GM12891 (cell line): Measurements from ENCODE around the gene CENPL. TPM values are rescaled to one million over a fixed set of nuclear protein-coding genes. Genes with fewer than 3 reads are reported as not detected.

ENCODE experiments used
- DNase-seq: peaks from one replicate; pipeline ENCODE4 v3.0.0; 2011; ENCODE audit warnings: low spot score; ENCODE audit not compliant: insufficient read length
- FAIRE-seq: peaks from 2 replicates; lab custom pipeline; 2011; peaks lifted over from hg19 to GRCh38; lab: Jason Lieb, UNC
- PAX5 ChIP-seq: IDR thresholded peaks from 2 replicates; pipeline ENCODE4 v1.6.1; 2011; ENCODE audit warnings: low read length, moderate library complexity, mild to moderate bottlenecking; ENCODE audit not compliant: insufficient read depth, severe bottlenecking
- POLR2A ChIP-seq: IDR thresholded peaks from 2 replicates; pipeline ENCODE4 v1.6.1; 2011; ENCODE audit warnings: low read depth, low read length, control low read depth
- POLR2AphosphoS5 ChIP-seq: IDR thresholded peaks from 2 replicates; pipeline ENCODE4 v1.6.1; 2011; ENCODE audit warnings: low read depth, low read length, control low read depth
- POU2F2 ChIP-seq: IDR thresholded peaks from 2 replicates; pipeline ENCODE4 v1.6.1; 2011; ENCODE audit warnings: low read depth, mild to moderate bottlenecking, control low read depth, low read length, moderate library complexity
- SPI1 ChIP-seq: IDR thresholded peaks from 2 replicates; pipeline ENCODE4 v1.6.1; 2011; ENCODE audit warnings: low read depth, low read length, control low read depth
- TAF1 ChIP-seq: IDR thresholded peaks from 2 replicates; pipeline ENCODE4 v1.6.1; 2011; ENCODE audit warnings: low read depth, low read length, control low read depth
- polyA plus RNA-seq: library from polyadenylated mRNA; unstranded; fragments of >200 nt; gene quantifications from one replicate; pipeline ENCODE4 v1.2.1, GENCODE V29; 2012; ENCODE audit warnings: low read depth, missing spikeins, inconsistent platforms; ENCODE audit not compliant: missing spikeins

Gene CENPL, protein sequence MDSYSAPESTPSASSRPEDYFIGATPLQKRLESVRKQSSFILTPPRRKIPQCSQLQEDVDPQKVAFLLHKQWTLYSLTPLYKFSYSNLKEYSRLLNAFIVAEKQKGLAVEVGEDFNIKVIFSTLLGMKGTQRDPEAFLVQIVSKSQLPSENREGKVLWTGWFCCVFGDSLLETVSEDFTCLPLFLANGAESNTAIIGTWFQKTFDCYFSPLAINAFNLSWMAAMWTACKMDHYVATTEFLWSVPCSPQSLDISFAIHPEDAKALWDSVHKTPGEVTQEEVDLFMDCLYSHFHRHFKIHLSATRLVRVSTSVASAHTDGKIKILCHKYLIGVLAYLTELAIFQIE
- polyA plus RNA-seq: 7.6 TPM

- DNase-seq: peak; percentile 61
- peak; percentile 76; the same call in 1 of the 2 replicates for TF ChIP-seq POLR2AphosphoS5
- no peak for TF ChIP-seq SPI1
- TF ChIP-seq POU2F2: peak; percentile 65
- peak; percentile 79 for TF ChIP-seq POLR2A
- no peak for TF ChIP-seq PAX5
- peak; percentile 75 for TF ChIP-seq TAF1
- FAIRE-seq: peak; percentile 90
Observed at GRCh38 chr1:173824315-173825081, at the start of gene CENPL, which contains the start of gene DARS2. Gene CENPL, minus strand, starts transcription at chr1:173824883. Its CDS starts 13,584 bp downstream, at chr1:173811299. Gene DARS2, plus strand, starts transcription at chr1:173824673. Its CDS starts 557 bp downstream, at chr1:173825230.

- FAIRE-seq: no peak
- TF ChIP-seq POU2F2 (no peak), POLR2A (no peak), TAF1 (no peak), SPI1 (no peak), POLR2AphosphoS5 (no peak), PAX5 (no peak)
- DNase-seq: no peak
Observed at GRCh38 chr1:173871500-173871899, 46.8 kb upstream of the CENPL start.

- DNase-seq (no peak), FAIRE-seq (peak; percentile 55)
- TF ChIP-seq POLR2A (no peak), POU2F2 (no peak), PAX5 (no peak)
Observed at GRCh38 chr1:173871091-173871490, 46.4 kb upstream of the CENPL start.

GRCh38 chr1:173870252-173871075 is 45.8 kb upstream of the CENPL start:
- TF ChIP-seq TAF1: peak; percentile 60; the same call in 1 of the 2 replicates
- no peak for TF ChIP-seq SPI1
- no peak for TF ChIP-seq POU2F2
- TF ChIP-seq POLR2AphosphoS5: no peak
- no peak for TF ChIP-seq PAX5
- TF ChIP-seq POLR2A: 0 out of 2 replicates have a peak, but pooled peaks have one; percentile 21
- FAIRE-seq (peak; percentile 59), DNase-seq (peak; percentile 35)

- FAIRE-seq: peak; percentile 52
- TF ChIP-seq TAF1 (no peak), SPI1 (peak; percentile 43)
Observed at GRCh38 chr1:173869021-173869359, 44.3 kb upstream of the CENPL start.

GRCh38 chr1:173868266-173869020 is 43.8 kb upstream of the CENPL start, which contains the start of gene ZBTB37:
Gene ZBTB37, plus strand, starts transcription at chr1:173868380. Its CDS starts 1,846 bp downstream, at chr1:173870226.
- DNase-seq (peak; percentile 64), FAIRE-seq (no peak)
- no peak for TF ChIP-seq POLR2AphosphoS5
- TF ChIP-seq SPI1: peak; percentile 20; the same call in 1 of the 2 replicates
- TF ChIP-seq PAX5: no peak
- peak; percentile 68; the same call in 1 of the 2 replicates for TF ChIP-seq POU2F2
- peak; percentile 32; the same call in 1 of the 2 replicates for TF ChIP-seq TAF1
- TF ChIP-seq POLR2A: no peak

More at GRCh38 chr1:173869021-173869359, 44.3 kb upstream of the CENPL start:
- DNase-seq: no peak

DNA sequence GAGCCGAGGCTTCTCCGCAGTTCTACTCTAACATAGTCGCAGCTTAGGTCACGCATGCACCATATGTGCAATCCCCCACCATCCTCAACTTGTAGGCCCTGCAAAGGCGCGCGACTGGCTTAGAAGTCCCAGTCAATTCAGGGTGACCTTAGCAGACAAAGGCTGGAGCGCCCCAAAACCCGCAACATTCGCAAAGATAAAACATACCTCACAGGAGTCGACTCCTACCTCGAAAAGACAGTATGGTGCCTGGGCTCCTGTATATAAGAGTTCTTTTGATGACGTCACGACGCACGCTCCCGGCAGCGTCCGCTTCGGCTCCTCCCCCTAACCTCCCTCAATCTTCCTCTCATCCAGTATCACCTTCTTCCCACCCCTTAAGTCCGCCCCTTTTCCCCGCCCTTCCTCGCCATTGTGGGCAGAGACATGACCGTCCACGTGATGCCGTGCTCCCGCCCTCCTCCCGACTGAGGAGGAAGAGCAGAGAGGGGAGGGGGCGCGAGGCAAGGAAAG is 43.1 kb upstream of the CENPL start, which contains the start of gene GAS5:
TSS of gene GAS5 (minus strand) at position 237 of the 513 bp plus-strand sequence.
- DNase-seq (peak; percentile 61), FAIRE-seq (peak; percentile 96)
- no peak for TF ChIP-seq SPI1
- peak; percentile 100 for TF ChIP-seq POLR2AphosphoS5
- peak; percentile 100 for TF ChIP-seq POLR2A
- peak; percentile 97 for TF ChIP-seq POU2F2
- TF ChIP-seq TAF1: peak; percentile 99
- peak; percentile 18 for TF ChIP-seq PAX5

GRCh38 chr1:173867141-173867752 is 42.6 kb upstream of the CENPL start:
- DNase-seq: no peak
- TF ChIP-seq SPI1 (no peak), POLR2AphosphoS5 (no peak; the same call in 1 of the 2 replicates), PAX5 (no peak), TAF1 (no peak), POLR2A (no peak), POU2F2 (no peak)
- FAIRE-seq: no peak
